Activated T-cell treated with anti-CD3 and anti-CD28 coated beads for 4 hours (primary cell): Measurements from ENCODE around the gene LRP2.
A peak's percentile ranks its signal among the peaks of the same experiment; 100 is the strongest.

Experiments used
- DNase-seq: peaks from one replicate; pipeline ENCODE4 v3.0.0-alpha.2; 2020

The LRP2 gene

DNA sequence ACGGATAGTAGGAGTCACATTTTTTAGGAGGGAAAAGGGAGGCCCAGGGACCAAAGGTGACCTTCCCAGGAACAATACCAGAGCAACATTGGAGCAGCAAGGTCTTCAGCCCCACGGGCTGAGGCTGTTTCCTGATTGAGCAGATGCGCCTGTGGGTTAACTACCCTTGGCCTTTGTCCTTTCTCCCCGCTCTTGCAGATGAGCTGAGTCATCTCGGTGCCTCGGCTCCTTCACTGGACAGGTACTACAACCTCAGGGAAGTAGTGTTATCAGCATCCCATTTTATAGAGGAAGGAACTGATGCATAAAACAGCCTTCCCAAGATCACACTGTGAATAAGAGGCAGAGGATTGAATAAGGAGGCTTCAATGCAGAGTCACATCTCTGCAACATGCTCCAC is 249.5 kb downstream of the LRP2 start:
- no peak for DNase-seq

DNA sequence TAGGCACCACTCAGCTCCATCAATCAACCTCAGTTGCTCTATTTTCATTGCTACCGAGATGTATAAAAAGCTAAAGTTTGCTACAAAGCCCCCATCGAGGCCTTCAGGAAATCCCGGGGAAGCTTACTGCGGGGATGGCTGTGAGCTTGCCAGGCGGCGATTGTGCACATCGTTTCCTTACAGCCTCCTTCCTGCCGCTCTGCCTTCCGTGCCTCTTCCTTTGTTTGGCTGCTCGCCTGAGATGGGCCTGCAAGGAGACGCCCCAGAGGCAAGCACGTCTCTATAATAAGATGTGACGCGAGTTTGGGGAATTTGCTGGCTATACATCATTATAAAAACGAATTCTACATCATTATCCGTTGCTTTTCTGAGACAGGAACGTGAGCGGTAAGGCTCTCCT is 251.4 kb downstream of the LRP2 start:
- no peak for DNase-seq

DNA sequence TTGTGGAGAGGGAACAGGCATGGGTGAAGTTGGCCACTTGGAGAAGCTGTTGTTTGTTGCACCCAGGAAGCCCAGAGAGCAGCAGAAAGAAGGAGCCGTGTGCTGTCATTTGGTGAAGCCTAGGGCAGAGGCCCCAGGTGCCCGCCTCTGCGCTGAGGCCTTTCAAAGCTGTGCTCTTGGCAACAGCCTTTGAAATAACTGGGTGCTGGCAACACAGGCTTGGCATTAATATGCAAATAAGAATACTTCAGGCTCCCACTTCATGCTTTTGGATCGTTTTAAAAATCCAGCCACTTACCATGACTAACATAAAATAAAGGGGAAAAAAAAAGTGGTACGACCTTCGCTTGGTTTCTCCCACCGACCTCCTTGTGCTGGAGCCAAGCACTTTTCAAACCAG is 251.9 kb downstream of the LRP2 start:
- DNase-seq: no peak

DNA sequence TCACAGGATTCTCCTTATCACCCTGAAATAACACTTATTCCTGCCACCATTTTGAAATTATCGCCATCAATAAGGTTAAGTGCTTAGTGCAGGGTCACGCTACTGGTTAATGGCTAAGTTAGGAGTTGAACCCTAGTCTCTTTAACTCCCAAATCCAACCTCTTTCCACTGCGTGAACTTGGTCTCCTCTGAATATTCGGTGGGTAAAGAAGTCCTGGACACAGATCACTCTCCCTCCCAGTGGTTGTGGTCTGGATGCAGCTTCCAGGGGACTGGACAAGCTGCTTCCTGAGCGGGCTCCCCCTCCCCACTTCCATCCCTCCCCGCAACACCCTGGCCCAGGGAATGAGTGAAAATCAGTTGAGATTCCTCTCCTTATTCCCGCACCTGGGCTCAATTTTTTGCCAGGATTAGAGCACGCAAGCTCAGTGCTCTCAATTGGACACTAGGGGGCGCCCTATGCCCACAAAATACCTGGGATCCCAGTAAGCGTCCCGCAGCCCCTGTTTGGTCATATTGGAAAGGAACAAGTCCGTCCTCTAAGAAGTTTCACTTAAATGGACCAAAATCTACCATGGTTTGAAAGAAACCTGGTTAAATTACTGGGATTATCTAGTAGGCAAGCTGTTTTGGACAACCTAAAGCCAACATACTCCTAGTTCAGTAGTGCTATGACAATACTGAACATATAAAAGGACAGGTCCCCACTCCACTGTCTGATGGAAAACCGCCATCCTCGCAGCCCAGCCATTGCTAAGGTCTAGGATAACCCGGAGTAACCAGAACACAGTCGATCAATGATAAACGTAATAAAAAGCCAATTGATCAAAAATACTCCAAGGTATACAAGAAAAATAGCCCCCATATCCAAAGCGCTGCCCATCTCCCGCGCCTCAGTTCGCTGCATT is 252.6 kb downstream of the LRP2 start:
- peak; percentile 64 for DNase-seq

DNA sequence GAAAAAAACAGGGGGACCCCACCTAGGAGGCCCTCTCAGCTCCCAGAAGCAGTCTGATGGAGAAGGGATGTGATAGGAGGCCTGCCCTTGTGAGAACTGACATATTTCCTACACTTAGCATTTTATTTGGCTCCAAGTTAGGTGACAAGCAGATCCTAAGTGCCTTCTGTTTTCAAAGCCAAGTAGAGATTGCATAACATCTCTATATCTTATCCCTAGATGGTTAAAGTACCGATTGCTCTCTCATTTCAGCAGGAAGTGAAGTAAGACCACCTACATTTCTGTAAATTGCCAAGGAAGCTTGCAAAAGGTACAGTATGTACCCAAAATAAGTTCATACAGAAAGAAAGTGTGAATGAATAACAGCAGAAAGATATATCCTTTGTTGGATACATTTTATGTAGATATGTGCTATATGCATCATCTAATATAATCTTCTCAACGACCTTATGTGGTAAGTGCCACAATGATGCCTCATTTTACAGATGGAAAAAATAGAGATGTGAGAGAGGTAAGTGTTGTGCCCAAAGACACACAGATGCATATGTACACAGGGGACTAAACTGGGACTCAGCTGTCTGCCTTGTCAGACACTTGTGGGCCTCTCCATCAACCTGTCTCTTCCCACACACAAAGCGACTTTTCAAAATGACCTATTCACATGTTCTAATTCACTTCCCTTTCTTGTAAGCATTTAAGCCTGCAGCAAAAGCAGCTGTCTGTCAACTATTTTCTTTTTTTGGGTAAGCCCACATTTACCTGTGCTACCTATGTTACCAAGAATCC is 254.0 kb downstream of the LRP2 start:
- DNase-seq: no peak

DNA sequence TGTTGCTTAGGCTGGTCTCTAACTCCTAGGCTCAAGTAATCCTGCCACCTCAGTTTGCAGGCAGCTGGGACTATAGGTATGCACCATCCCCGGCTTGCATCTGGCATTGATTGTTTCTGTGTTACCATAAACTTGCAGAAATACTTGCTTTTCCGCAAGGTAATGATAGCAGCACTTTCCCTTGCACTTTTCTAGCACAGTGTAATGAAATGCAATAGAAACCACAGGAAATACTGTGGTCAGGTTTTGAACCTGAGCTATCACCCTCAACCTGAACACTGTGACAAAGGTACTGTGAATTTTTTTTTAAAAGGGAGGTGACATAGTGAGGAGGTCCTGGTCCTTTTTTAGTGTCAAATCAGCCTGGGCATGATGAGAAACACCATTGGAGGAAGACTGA is 254.7 kb downstream of the LRP2 start:
- DNase-seq: no peak

DNA sequence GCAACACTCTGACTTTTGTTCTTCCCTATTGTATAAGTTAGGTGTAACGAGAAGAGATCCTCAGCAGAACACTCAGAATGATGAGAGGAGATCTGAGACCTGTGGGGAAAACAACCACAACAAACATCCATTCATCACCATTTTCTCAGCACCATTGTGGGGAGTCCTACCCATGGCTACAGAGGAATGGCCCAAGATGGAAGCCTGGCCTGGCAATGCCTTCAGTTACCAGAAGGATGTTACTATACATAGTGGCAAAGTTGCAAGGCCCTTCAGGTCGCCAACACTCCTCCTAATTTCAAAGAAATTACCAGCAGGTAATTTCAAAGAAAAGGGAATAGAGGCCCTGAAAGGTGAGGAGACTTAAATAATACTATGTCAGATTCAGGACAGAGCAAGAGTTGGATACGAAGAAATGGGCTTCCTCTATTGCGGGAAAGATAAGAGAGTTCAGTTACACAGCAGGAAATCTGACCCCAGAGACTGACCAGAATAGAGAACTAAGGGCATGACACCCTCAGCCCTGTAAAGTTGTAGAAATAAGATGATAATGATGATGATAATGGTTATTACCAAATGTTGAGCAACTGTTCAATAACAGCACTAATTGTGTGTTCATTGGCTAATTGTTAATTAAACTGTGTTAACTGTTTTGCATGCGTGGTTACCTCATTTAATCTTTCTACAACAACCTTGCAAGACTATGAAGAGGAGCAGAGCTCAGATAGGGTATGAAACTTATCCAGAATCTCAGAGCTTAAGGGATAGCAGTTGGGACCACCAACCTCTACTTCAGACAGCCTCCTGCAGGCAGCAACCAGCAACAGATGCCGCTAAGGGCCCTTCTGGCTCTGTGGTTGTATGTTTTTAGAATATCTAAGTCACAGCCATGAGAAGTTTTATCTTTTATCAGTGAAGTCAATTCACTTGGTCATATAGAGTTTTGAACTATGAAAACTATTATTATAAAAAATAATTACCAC is 255.5 kb downstream of the LRP2 start:
- DNase-seq: no peak

DNA sequence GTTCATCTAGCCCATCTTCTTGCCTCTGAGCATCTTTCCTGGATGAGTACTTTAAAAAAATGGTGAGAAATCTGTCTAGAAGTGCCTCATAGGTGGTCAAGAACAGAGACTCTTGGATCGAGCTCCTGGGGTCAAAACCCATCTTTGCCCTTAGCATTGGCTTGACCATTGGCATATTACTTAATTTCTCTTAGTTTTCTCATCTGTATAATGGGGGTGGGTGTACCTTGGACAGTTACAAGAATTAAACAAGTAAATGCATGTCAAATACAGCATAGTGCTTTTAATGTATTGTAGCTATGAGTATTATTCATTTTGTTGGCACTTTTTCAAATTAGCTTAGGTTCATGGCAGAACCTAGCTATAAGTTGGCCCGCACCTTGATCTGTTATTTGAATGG is 256.2 kb downstream of the LRP2 start:
- DNase-seq: no peak

DNA sequence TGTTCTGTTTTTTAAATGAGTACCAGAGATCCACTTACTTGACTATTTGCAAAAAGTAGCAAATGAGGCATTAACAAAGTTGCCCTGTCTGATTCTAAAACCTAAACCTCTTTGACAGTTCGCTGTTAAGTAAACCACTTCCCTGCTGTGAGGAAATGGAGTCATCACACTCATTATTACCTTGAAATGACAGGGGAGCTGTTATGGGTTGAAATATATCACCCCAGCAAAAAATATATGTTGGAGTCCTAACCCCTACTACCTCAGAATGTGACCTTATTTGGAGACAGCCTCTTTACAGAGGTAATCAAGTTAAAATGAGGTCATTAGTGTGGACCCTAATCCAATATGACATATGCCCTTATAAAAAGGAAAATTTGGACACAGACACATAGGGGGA is 256.9 kb downstream of the LRP2 start:
- DNase-seq: no peak

DNA sequence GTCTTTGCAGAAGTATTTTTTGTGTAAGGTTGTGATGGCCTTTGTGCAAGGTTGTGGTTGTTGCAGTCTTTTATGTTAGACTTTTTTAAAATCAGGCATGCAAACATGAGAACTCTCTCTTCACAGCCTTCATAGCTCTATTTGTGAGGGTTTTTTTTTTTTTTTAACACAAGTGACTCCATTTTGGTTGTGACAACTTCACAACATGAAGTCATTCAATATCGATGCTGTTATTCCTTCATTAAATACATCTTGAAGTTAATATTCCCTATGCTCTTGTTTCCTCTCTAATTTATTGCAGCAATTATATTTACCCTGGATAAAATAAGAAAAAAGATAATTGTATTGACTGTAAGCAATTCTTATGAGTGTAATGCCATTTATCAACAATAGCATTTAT is 257.5 kb downstream of the LRP2 start:
- no peak for DNase-seq

DNA sequence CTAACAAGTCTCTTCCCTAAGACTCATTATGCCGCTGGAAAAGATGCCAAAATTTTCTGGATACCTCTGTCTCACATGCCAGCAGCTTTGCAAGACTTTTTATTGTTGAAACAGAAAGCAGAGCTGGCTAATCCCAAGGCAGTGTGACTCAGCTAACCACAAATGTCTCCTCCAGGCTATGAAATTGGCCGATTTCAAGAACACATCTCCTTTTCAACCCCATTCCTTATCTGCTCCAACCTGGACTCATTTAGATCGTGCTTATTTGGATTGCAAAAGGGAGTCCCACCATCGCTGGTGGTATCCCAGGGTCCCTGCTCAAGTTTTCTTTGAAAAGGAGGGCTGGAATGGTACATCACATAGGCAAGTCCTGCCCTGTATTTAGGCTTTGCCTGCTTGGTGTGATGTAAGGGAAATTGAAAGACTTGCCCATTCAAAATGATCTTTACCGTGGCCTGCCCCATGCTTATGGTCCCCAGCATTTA is 266.7 kb downstream of the LRP2 start:
- no peak for DNase-seq

DNA sequence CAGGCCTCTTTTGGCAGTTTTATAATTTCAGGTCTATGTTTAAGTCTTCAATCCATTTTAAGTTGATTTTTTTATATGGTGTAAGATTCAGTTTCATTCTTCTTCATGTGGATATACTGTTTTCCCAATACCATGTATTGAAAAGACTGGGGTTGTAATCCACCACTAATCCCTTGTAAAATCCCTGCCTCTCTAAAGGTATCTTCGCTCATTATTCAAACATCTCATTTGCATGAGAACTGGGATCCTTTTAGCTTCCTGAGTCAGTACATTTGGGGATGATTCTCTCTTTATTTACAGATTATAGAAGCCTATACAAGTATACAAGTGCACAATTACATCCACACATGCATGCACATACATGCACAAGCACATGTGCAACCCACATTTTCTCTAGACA is 267.7 kb downstream of the LRP2 start:
- no peak for DNase-seq

DNA sequence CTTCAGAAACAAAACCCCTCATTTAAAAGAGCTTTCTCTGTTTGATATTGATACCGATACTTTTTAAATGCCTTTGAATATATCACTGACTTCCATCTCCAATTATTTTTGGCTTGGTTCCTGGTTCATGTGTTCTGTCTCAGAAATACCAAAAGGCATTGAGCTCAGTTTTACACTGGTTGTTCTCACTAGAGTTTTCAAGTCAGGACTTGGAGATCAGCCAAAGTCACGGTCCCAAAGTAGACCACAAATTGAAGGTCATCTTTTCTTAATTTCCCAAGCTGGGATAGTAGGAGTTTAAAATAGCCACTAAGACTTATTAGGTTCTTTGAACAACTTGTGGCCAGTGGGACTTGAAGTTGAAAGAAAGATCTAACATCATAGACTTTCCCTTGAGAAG is 268.8 kb downstream of the LRP2 start:
- no peak for DNase-seq

DNA sequence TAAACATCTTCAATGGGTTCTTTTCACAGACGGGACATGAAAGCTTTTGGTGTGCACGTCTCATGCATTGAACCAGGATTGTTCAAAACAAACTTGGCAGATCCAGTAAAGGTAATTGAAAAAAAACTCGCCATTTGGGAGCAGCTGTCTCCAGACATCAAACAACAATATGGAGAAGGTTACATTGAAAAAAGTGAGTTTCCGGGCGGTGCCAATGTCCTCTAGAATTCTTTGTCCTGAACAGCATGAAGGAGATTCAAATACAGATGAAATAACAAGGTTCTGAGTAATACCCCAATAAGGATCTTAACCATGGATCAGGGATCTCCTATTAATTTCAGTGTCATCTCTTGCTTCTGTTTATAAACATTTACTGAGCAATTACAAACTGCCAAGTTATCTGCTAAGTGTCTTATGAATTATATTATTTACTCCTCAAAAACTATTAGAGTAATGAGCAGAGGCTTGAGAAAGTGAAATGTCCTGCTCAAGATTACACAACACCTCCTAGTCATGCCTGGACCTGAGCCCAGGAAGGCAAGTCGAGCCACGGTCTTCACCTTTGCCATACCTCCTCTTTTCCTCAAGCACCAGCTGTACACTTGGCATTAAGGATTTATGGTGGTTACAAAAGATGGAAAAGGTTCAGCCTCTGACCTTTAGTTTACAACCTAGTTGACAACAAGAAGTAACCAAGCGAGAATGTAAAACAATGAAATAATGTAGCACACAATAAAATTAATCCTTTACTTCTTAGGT is 270.4 kb downstream of the LRP2 start:
- no peak for DNase-seq

DNA sequence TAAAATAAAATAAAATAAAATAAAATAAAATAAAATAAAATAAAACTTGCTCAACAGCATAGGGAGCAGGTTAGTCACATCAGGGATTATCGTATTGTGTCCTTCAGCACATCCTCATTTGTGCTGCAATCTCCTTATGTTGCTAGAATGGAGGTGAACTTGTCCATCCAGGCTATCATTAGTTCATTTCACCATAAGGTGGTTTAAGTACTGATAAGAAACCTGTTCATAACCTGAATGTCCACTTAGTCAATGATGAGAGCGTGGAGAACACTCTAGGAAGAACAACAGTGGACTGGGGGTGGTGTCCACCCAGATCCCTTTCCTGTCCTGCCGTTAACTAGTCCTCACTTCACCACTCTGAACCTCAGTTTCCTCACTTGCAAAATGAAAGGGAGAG is 271.1 kb downstream of the LRP2 start:
- no peak for DNase-seq

DNA sequence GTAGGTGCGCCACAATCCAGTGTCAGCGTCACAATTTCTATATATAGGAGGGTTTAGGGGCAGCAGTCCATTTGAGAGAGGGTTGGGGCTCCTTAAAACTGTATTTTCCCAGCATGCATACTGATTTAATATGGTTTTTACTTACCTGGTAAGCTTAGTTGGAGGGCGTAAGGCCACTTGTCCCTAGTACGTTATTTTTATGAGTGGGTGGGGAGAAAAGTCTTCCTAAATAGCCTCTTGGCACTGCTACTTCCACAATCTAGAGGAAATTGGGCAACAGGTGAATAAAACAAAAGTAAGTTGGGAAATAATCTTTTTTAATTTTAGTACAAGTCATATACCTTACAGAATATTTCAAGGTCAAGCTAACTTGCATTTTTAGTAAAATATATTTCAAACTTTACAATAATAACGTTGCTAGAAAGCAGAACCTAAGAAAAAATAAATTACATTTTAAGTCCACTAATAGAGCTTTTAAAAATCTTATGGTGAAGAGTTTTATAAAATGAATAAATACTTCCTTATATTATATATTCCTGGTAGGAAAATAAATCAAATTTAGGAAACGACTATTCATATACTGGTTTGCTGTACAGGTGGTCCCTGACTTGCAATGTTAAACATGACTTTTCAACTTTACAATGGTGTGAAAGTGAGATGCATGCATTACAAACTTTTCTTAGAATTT is 272.1 kb downstream of the LRP2 start:
- DNase-seq: no peak

DNA sequence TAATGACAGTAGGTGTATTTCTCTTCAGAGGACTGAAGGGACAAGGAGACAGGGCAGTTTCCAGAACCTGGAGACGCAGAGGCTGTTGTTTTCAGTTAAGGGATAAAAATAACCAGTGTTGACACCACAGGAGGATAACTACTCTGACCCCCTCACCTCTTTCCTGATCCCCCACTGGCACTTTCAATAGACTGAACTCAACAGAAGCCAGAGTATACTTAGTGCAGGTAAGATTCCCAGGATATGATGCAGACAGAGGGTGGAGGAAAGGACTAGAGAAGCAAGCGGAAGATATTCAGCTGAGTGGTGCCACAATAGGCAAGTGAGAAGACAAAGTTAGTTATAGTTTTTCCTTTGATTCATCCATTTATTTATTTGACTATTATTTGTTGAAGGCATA is 273.2 kb downstream of the LRP2 start:
- DNase-seq: no peak

DNA sequence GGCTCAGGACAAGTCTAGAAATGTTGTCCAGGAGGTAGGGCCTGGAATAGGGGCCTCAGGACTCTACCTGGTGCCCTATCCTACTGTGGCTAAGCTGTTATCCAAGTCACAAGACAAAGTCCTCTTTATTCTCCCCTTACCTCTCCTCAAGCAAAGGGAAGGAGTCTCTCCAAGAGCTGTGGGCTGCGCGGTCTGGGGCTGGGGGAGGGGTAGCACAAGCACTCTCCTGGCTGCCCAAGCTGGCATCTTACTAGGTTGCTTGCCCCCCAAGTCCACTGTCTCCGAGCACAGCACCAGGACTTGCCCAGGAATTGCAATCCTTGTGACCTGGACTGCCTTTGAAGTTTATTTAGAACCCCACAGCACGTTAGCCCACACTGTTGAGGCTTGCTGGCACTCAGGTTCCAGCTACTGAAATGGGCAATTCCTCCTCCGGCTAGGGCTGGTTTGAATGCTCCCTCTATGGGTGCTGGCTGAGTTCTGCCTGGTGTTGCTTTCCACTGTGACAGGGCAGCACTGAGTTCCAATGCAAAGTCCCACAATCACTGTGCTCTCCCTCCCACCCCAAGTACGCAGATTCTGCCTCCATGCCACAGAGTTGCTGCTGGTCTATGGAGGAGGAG is 274.5 kb downstream of the LRP2 start:
- no peak for DNase-seq

DNA sequence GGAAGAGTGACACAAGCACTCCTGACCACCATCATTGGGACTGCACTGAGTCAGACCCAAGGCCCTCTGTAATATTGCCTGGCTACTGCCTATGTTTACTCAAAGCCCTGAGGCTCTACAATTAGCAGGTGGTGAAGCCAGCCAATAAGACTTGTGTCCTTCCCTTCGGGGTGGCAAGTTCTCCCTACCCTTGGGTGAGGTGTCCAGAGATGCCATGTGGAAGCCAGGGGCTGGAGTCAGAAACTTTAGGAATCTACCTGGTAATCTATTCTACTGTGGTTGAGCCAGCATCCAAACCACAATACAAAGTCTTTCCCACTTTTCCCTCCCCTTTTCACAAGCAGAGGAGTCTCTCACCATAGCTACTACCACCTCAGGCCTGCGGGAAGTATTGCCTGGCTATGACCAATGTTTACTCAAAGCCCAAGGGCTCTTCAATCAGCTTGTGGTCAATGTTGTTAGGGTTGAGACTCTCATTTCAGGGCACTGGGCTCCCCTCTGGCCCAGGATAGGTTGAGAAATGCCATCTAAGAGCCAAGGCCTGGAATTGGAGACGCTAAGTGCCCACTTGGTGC is 275.4 kb downstream of the LRP2 start:
- DNase-seq: no peak

DNA sequence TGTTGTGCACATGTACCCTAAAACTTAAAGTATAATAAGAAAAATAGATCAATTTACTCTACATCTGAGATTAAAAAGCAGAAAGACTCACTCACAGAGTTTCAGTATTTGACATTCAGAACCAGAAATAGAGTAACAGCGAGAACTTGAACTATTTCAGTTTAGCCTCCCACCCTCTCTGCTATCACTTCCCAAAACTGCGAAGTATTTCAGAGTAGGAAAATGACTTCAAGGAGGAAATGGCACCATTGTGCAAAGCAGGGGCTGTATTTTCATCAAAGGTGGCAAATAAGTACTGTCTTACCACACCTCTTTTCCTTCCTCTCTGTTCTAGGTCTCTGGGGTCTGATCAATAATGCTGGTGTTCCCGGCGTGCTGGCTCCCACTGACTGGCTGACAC is 279.3 kb downstream of the LRP2 start:
- DNase-seq: no peak

DNA sequence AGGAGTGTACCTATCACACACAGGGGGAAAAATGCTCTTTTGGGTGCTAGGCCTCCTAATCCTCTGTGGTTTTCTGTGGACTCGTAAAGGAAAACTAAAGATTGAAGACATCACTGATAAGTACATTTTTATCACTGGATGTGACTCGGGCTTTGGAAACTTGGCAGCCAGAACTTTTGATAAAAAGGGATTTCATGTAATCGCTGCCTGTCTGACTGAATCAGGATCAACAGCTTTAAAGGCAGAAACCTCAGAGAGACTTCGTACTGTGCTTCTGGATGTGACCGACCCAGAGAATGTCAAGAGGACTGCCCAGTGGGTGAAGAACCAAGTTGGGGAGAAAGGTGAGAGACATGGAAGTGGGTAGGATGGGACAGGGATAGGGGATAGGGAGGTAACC is 280.8 kb downstream of the LRP2 start:
- DNase-seq: no peak
